HL-60 (cell line): ENCODE data around the gene ZNF385D.

Experiments used
- DNase-seq, 2 experiments: peaks; one replicate each; pipeline ENCODE4 v3.0.0-alpha.2; 2010 to 2020; ENCODE audit warnings: low read depth in 1 of 2, low spot score in 1 of 2
- H3K27ac ChIP-seq: fragments of 250-450 bp; sonication (Bioruptor Pico); replicated peaks from 2 replicates; pipeline ENCODE4 v1.5.1; 2020; ENCODE audit warnings: mild to moderate bottlenecking, moderate library complexity
- H3K27me3 ChIP-seq: fragments of 250-450 bp; sonication (Bioruptor Pico); 2 replicates; pipeline ENCODE4 v1.5.1; 2021; ENCODE audit warnings: mild to moderate bottlenecking, moderate library complexity; ENCODE audit not compliant: insufficient read depth, poor library complexity, severe bottlenecking
- H3K4me3 ChIP-seq: replicated peaks from 2 replicates; pipeline ENCODE4 v1.5.1; 2011; ENCODE audit warnings: mild to moderate bottlenecking, control low read depth, low read length; ENCODE audit not compliant: insufficient read depth
- CTCF ChIP-seq: IDR thresholded peaks from one replicate; pipeline ENCODE4 v1.5.1; 2011; ENCODE audit warnings: low read length, control low read depth, inconsistent platforms; ENCODE audit not compliant: insufficient read depth
- GABPA ChIP-seq: IDR thresholded peaks from 2 replicates; pipeline ENCODE4 v1.6.1; 2012; ENCODE audit warnings: low read depth
- POLR2AphosphoS5 ChIP-seq: IDR thresholded peaks from 2 replicates; pipeline ENCODE4 v1.6.1; 2012; ENCODE audit warnings: low read depth
- REST ChIP-seq: IDR thresholded peaks from 2 replicates; pipeline ENCODE4 v1.6.1; 2012; ENCODE audit warnings: low read depth; ENCODE audit not compliant: insufficient replicate concordance
- SPI1 ChIP-seq: IDR thresholded peaks from 2 replicates; pipeline ENCODE4 v1.6.1; 2012; ENCODE audit warnings: low read depth, mild to moderate bottlenecking, borderline replicate concordance

The ZNF385D gene

GRCh38 chr3:21649519-21649918 is 101.5 kb downstream of the ZNF385D start:
- Histone ChIP-seq H3K27me3 (no peaks in the 10 kb centered on the region), H3K27ac (no peak overlapping the region), H3K4me3 (no peak overlapping the region)
- no peak for DNase-seq
- TF ChIP-seq CTCF (no peak), REST (no peak), SPI1 (no peak), GABPA (no peak), POLR2AphosphoS5 (no peak)

- H3K27me3 ChIP-seq: no peaks in the 10 kb centered on the region
- no peak overlapping the region for H3K27ac ChIP-seq
- DNase-seq: no peak
- no peak for TF ChIP-seq CTCF
- no peak for TF ChIP-seq SPI1
- no peak for TF ChIP-seq GABPA
- no peak for TF ChIP-seq REST
- TF ChIP-seq POLR2AphosphoS5: no peak
- H3K4me3 ChIP-seq: no peak overlapping the region
Observed at GRCh38 chr3:21647961-21648360, 103.0 kb downstream of the ZNF385D start.

- Histone ChIP-seq H3K27me3 (no peaks in the 10 kb centered on the region), H3K27ac (no peak overlapping the region), H3K4me3 (no peak overlapping the region)
- DNase-seq: no peak
- TF ChIP-seq REST (no peak), CTCF (no peak), SPI1 (no peak), GABPA (no peak), POLR2AphosphoS5 (no peak)
Observed at GRCh38 chr3:21645121-21645897, 105.7 kb downstream of the ZNF385D start.
